ENCODE results near the gene GNG8. TPM values are rescaled to one million over a fixed set of nuclear protein-coding genes. Genes with fewer than 3 reads are reported as not detected.

Gene GNG8
- total and polyA plus RNA-seq, 10 of the 15 experiments (the other 5 are each of a cell fraction or from before 2014, with no cell fraction given): 1.2 to 6.6 (median 2.7) TPM; not detected in 6

- no peaks in the 10 kb centered on the region for H3K9me3 ChIP-seq (replicated peaks; ENCODE audit: control insufficient read depth, insufficient read depth, low read length)
- TF ChIP-seq STAT1 (conservative IDR thresholded peaks at IDR 0.05): no peak
- no peak for TF ChIP-seq USF2 (IDR thresholded peaks at IDR 0.05; ENCODE audit: borderline replicate concordance, low read depth, low read length)
- TF ChIP-seq HSF1 (IDR thresholded peaks at IDR 0.05; ENCODE audit: low read depth, low read length): no peak
- no peak for TF ChIP-seq E4F1 (IDR thresholded peaks at IDR 0.05; ENCODE audit: borderline replicate concordance, partially characterized antibody)
- FAIRE-seq: no peak
- H3K4me1 ChIP-seq (ENCODE audit: control insufficient read depth, insufficient read depth, low read length): peaks cover 12% of the 10 kb centered on the region
- H3K79me2 ChIP-seq (ENCODE audit: control insufficient read depth, insufficient read depth, low read length): peaks cover 49% of the 10 kb centered on the region
- peaks cover 31 to 40% of the 10 kb centered on the region in 2 experiments for H3K36me3 ChIP-seq (ENCODE audit: control insufficient read depth in 2 of 2, insufficient read depth in 2 of 2, low read length in 1 of 2)
- POLR2A ChIA-PET: interaction anchor here (7.3 kb wide), 1 partner anchor 15 kb away, joined by 72 read pairs; no protein-coding TSS in a partner anchor
- no peak for ATAC-seq
- no peak overlapping the region for H3K4me3 ChIP-seq
- H3K9ac ChIP-seq (ENCODE audit: control insufficient read depth, insufficient read depth, low read length): no peak overlapping the region
- no peak for DNase-seq (ENCODE audit: low read depth, low spot score)
- CTCF ChIA-PET: interaction anchor here (0.8 kb wide), 1 partner anchor 10 kb away, joined by 5 read pairs; no protein-coding TSS in a partner anchor
- SMC1A ChIA-PET (ENCODE audit: uncharacterized antibody, unreplicated experiment): interaction anchor here (1.0 to 2.8 kb wide), 2 partner anchors 36 to 57 kb away, joined by 3 to 12 read pairs; partner anchors contain the start of gene DACT3
- RAD21 ChIA-PET (ENCODE audit: unreplicated experiment): interaction anchor here (1.4 kb wide), 1 partner anchor 57 kb away, joined by 6 read pairs; the partner anchor contains the start of gene DACT3
- in situ Hi-C loops (cut with MboI): no loop called here
- H3K4me2 ChIP-seq (ENCODE audit: control insufficient read depth, insufficient read depth): no peak overlapping the region
- no peak overlapping the region for H2AFZ ChIP-seq (ENCODE audit: control insufficient read depth, low read depth, low read length)
- no peak overlapping the region for H3K27ac ChIP-seq (ENCODE audit: control insufficient read depth, insufficient read depth)
- peaks cover 14% of the 10 kb centered on the region for H4K20me1 ChIP-seq (ENCODE audit: control insufficient read depth, insufficient read depth)
- no peaks in the 10 kb centered on the region for H3K27me3 ChIP-seq (replicated peaks in 1 of 2; ENCODE audit: control insufficient read depth in 2 of 2, insufficient read depth in 2 of 2, low read length in 1 of 2)
- WGBS (ENCODE audit: insufficient coverage, insufficient replicate concordance, low lambda C conversion rate, missing lambda C conversion rate): 99% methylated on average over 13 of the region's 13 CpGs
- intact Hi-C loops (cut with micrococcal nuclease; ENCODE audit: unreplicated experiment): no loop called here
- no TSS peak for BruUV-seq (replicated peaks)
These were observed 31.1 kb downstream of the GNG8 start for GRCh38 chr19:46604781-46605355.
